ENCODE data around the gene XCL1. TPM values are rescaled to one million over a fixed set of nuclear protein-coding genes. Genes with fewer than 3 reads are reported as not detected.

XCL1 gene
- total RNA-seq, 2 donors from 2014 or later, result 0.75 to 1.4 TPM

DNA sequence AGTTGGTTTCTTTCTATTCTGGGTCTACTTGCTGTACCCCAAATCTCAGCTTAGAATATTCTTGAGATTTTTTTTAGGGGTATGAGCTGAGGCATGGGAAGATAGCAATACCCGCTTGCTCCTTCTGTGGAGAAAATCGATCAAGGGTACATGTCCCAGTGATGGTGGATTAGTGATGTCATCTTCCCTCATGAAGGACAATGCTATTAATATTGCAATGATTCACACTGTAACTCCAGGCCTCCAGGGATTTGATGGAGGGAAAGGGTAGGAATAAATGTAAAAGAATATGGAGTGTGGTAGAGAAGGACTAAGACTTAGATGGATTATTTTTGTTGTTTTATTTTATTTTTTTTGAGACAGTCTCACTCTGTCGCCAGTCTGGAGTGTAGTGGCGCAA is 47.4 kb downstream of the XCL1 start:
- peaks cover 5% of the 10 kb centered on the region for H3K4me1 Mint-ChIP-seq
- no peak overlapping the region for H3K27ac Mint-ChIP-seq
- H3K27ac ChIP-seq (ENCODE audit: low read depth, low read length), result no peak overlapping the region
- no peak overlapping the region for H3K4me3 Mint-ChIP-seq
- WGBS, 2 experiments (ENCODE audit: insufficient coverage in 1 of 2, insufficient read length in 1 of 2), result 91 to 97% methylated on average over 4 of the region's 4 CpGs
- H3K27me3 Mint-ChIP-seq (ENCODE audit: insufficient read depth), result no peaks in the 10 kb centered on the region
- no peaks in the 10 kb centered on the region for H3K36me3 ChIP-seq (ENCODE audit: control insufficient read depth, insufficient read depth, low read length)
- no peaks in the 10 kb centered on the region for H3K9me3 Mint-ChIP-seq
- H3K9ac ChIP-seq (ENCODE audit: extremely low read depth, low read length, poor library complexity, severe bottlenecking), result no peak overlapping the region
- no peaks in the 10 kb centered on the region for H3K36me3 Mint-ChIP-seq (ENCODE audit: low read depth)
- TF ChIP-seq, protein P1, sequence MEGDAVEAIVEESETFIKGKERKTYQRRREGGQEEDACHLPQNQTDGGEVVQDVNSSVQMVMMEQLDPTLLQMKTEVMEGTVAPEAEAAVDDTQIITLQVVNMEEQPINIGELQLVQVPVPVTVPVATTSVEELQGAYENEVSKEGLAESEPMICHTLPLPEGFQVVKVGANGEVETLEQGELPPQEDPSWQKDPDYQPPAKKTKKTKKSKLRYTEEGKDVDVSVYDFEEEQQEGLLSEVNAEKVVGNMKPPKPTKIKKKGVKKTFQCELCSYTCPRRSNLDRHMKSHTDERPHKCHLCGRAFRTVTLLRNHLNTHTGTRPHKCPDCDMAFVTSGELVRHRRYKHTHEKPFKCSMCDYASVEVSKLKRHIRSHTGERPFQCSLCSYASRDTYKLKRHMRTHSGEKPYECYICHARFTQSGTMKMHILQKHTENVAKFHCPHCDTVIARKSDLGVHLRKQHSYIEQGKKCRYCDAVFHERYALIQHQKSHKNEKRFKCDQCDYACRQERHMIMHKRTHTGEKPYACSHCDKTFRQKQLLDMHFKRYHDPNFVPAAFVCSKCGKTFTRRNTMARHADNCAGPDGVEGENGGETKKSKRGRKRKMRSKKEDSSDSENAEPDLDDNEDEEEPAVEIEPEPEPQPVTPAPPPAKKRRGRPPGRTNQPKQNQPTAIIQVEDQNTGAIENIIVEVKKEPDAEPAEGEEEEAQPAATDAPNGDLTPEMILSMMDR (conservative IDR thresholded peaks at IDR 0.05), result no peak
- H3K27me3 ChIP-seq (ENCODE audit: control insufficient read depth, insufficient read depth, low read length, poor library complexity, severe bottlenecking), result no peaks in the 10 kb centered on the region
- DNase-seq, result no peak
- no peak overlapping the region for H3K4me3 ChIP-seq (ENCODE audit: low read length)
- no peaks in the 10 kb centered on the region for H3K4me1 ChIP-seq (ENCODE audit: control insufficient read depth, insufficient read depth, low read length)
- no peaks in the 10 kb centered on the region for H3K9me3 ChIP-seq (ENCODE audit: control insufficient read depth, low read length)

DNA sequence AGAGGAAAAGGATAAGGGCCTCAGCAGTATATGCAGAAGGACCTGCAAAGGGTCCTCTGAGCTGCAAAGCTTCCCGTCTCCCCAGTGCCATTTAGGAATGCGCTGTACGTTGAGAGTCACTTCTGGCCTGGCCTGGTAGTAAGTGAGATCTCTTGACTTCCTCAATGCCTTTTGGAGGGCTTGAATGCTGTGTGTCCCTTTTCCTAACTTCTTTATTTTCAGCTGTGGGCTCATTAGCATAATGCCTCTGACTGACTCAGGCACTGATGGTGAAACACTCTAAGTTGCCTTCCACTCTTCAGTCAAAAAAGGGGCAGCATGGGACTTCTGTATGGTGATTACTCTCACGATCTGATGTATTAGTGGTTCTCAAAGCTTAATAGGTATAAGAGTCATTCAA is 49.9 kb downstream of the XCL1 start:
- H3K4me3 Mint-ChIP-seq, result no peak overlapping the region

DNA sequence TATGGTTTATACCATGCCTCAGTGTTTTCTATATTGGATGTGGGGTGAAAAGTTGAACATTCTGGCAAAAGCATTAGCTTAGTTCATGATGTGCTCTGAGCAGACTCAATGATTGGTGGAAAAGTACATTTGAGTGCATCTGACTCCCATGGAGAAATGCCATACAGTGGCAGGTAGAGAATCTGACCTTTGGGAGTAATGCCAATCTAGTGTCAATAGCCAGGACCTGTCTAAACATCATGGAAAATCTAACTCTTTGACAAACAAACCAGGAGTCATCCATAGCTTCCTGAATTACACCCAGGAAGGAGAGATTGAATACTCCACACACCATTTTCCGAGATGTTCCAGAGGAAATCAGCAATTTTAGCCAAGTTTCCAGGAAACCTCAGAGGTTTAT is 51.0 kb downstream of the XCL1 start:
- Histone ChIP-seq H3K27me3 (ENCODE audit: control insufficient read depth, insufficient read depth, low read length, poor library complexity, severe bottlenecking) (no peaks in the 10 kb centered on the region), H3K4me1 (ENCODE audit: control insufficient read depth, insufficient read depth, low read length) (no peaks in the 10 kb centered on the region), H3K4me3 (ENCODE audit: low read length) (no peak overlapping the region), H3K36me3 (ENCODE audit: control insufficient read depth, insufficient read depth, low read length) (no peaks in the 10 kb centered on the region), H3K27ac (ENCODE audit: low read depth, low read length) (no peak overlapping the region), H3K9ac (ENCODE audit: extremely low read depth, low read length, poor library complexity, severe bottlenecking) (no peak overlapping the region), H3K9me3 (ENCODE audit: control insufficient read depth, low read length) (no peaks in the 10 kb centered on the region)
- TF ChIP-seq, protein P1 (conservative IDR thresholded peaks at IDR 0.05), result no peak
- Mint-ChIP-seq H3K4me1 (peaks cover 10% of the 10 kb centered on the region), H3K36me3 (ENCODE audit: low read depth) (no peaks in the 10 kb centered on the region), H3K27me3 (ENCODE audit: insufficient read depth) (no peaks in the 10 kb centered on the region), H3K4me3 (no peak overlapping the region), H3K9me3 (no peaks in the 10 kb centered on the region), H3K27ac (no peak overlapping the region)
- WGBS, 2 experiments (ENCODE audit: insufficient coverage in 1 of 2, insufficient read length in 1 of 2), result 100% methylated on average over 1 of the region's 1 CpG; no CpG with 5 or more reads in 1 of the 2 experiments
- DNase-seq, result no peak

More for the DNA sequence above, 49.9 kb downstream of the XCL1 start:
- Mint-ChIP-seq H3K27ac (no peak overlapping the region), H3K4me1 (peaks cover 5% of the 10 kb centered on the region), H3K36me3 (ENCODE audit: low read depth) (no peaks in the 10 kb centered on the region), H3K27me3 (ENCODE audit: insufficient read depth) (no peaks in the 10 kb centered on the region), H3K9me3 (no peaks in the 10 kb centered on the region)
- Histone ChIP-seq H3K36me3 (ENCODE audit: control insufficient read depth, insufficient read depth, low read length) (no peaks in the 10 kb centered on the region), H3K4me3 (ENCODE audit: low read length) (no peak overlapping the region), H3K27ac (ENCODE audit: low read depth, low read length) (no peak overlapping the region), H3K27me3 (ENCODE audit: control insufficient read depth, insufficient read depth, low read length, poor library complexity, severe bottlenecking) (no peaks in the 10 kb centered on the region), H3K9ac (ENCODE audit: extremely low read depth, low read length, poor library complexity, severe bottlenecking) (no peak overlapping the region), H3K4me1 (ENCODE audit: control insufficient read depth, insufficient read depth, low read length) (no peaks in the 10 kb centered on the region), H3K9me3 (ENCODE audit: control insufficient read depth, low read length) (no peaks in the 10 kb centered on the region)
- DNase-seq, result no peak
- TF ChIP-seq, protein P1 (conservative IDR thresholded peaks at IDR 0.05), result no peak
- 94 to 96% methylated on average over 4 of the region's 4 CpGs for WGBS, 2 experiments (ENCODE audit: insufficient coverage in 1 of 2, insufficient read length in 1 of 2)

All from endodermal cell (in vitro differentiated cells).